HG03045 (cell line): ENCODE measurements around the gene CLCA1.
"Not testable (repeated sequence)": the region's sequence is repeated elsewhere in the genome, so short reads cannot be mapped to it uniquely, and the experiment has no call there.

Source experiments
- ATAC-seq: cut with Tn5 transposase; IDR thresholded peaks from one replicate; pipeline ENCODE4 v1.9.1; 2021; ENCODE audit warnings: mild to moderate bottlenecking, moderate library complexity; ENCODE audit not compliant: unreplicated experiment

CLCA1 gene

GRCh38 chr1:86502125-86502646 lies 33.5 kb downstream of the CLCA1 start:
- not testable (repeated sequence) for ATAC-seq

GRCh38 chr1:86502721-86503405 lies 34.1 kb downstream of the CLCA1 start:
- ATAC-seq = no peak

- ATAC-seq = no peak
Measured at GRCh38 chr1:86503406-86504136, 34.8 kb downstream of the CLCA1 start.

- no peak for ATAC-seq
Measured at GRCh38 chr1:86504137-86504479, 35.4 kb downstream of the CLCA1 start.

- ATAC-seq = no peak
Measured at GRCh38 chr1:86504895-86505563, 36.3 kb downstream of the CLCA1 start.

- no peak for ATAC-seq
Measured at GRCh38 chr1:86505564-86505902, 36.8 kb downstream of the CLCA1 start.

- ATAC-seq = no peak
Measured at GRCh38 chr1:86507935-86508582, 39.3 kb downstream of the CLCA1 start.

- ATAC-seq = no peak
Measured at GRCh38 chr1:86508583-86508969, 39.8 kb downstream of the CLCA1 start.

GRCh38 chr1:86515597-86515996 lies 46.9 kb downstream of the CLCA1 start:
- no peak for ATAC-seq

- ATAC-seq = no peak
Measured at GRCh38 chr1:86516335-86516734, 47.6 kb downstream of the CLCA1 start.

- ATAC-seq = no peak
Measured at GRCh38 chr1:86517336-86517735, 48.6 kb downstream of the CLCA1 start.

- ATAC-seq = no peak
Measured at GRCh38 chr1:86520789-86521521, 52.2 kb downstream of the CLCA1 start.

- no peak for ATAC-seq
Measured at GRCh38 chr1:86521522-86521891, 52.8 kb downstream of the CLCA1 start.

GRCh38 chr1:86522240-86522639 lies 53.5 kb downstream of the CLCA1 start:
- ATAC-seq = no peak

GRCh38 chr1:86523670-86524354 lies 55.1 kb downstream of the CLCA1 start:
- ATAC-seq = no peak

GRCh38 chr1:86527306-86527705 lies 58.6 kb downstream of the CLCA1 start:
- no peak for ATAC-seq

GRCh38 chr1:86530211-86530845 lies 61.6 kb downstream of the CLCA1 start:
- ATAC-seq = no peak

GRCh38 chr1:86537928-86538695 lies 69.4 kb downstream of the CLCA1 start:
- no peak for ATAC-seq

- no peak for ATAC-seq
Measured at GRCh38 chr1:86538775-86539174, 70.0 kb downstream of the CLCA1 start.
